BLaER1 treated with 17β-estradiol and CSF1 and Interleukin-3, amounts not matched to agents 10 nM and 100 nM (cell line): ENCODE results near the gene PTPRT.

ENCODE experiments used
- H3K27ac ChIP-seq, 11 experiments: shearing (Covaris generic); formaldehyde crosslinking; 2 replicates each; pipeline ENCODE4 v1.8.1; 2022
- H3K27me3 ChIP-seq, 11 experiments: shearing (Covaris generic); formaldehyde crosslinking; 2 replicates each; pipeline ENCODE4 v1.8.1; 2022
- H3K36me3 ChIP-seq, 11 experiments: shearing (Covaris generic); formaldehyde crosslinking; 2 replicates each; pipeline ENCODE4 v1.8.1; 2022
- H3K4me1 ChIP-seq, 10 experiments: shearing (Covaris generic); formaldehyde crosslinking; 2 replicates each; pipeline ENCODE4 v1.8.1; 2022
- H3K4me2 ChIP-seq, 11 experiments: shearing (Covaris generic); formaldehyde crosslinking; 2 replicates each; pipeline ENCODE4 v1.8.1; 2022
- H3K4me3 ChIP-seq, 10 experiments: shearing (Covaris generic); formaldehyde crosslinking; 2 replicates each; pipeline ENCODE4 v1.8.1; 2022
- H3K9ac ChIP-seq, 11 experiments: shearing (Covaris generic); formaldehyde crosslinking; 2 replicates each; pipeline ENCODE4 v1.8.1; 2022
- H3K9me3 ChIP-seq, 11 experiments: shearing (Covaris generic); formaldehyde crosslinking; replicated peaks in 1 of 11; 2 replicates each; pipeline ENCODE4 v1.8.1; 2022
- H4K20me1 ChIP-seq, 11 experiments: shearing (Covaris generic); formaldehyde crosslinking; 2 replicates each; pipeline ENCODE4 v1.8.1; 2022
- Cebpa-rat ChIP-seq, 11 experiments: shearing (Covaris generic); IDR thresholded peaks; 2 replicates each; pipeline ENCODE4 v1.8.1; 2022

The PTPRT gene

GRCh38 chr20:42945234-42945994 lies 244.3 kb downstream of the PTPRT start:
- Histone ChIP-seq H3K27me3 (no peaks in the 10 kb centered on the region), H3K9me3 (peaks cover 0 to 8% (median 0%) of the 10 kb centered on the region in 11 experiments; a peak in 2 of 22 replicates), H3K4me1 (no peaks in the 10 kb centered on the region), H3K27ac (no peak overlapping the region), H3K36me3 (no peaks in the 10 kb centered on the region), H4K20me1 (no peaks in the 10 kb centered on the region), H3K4me2 (no peak overlapping the region), H3K9ac (no peak overlapping the region), H3K4me3 (no peak overlapping the region)
- peak in 4 of 11 experiments; percentile 5 to 63 (median 28); a peak in 3 of 22 replicates for TF ChIP-seq Cebpa-rat (IDR thresholded peaks at IDR 0.05)

DNA sequence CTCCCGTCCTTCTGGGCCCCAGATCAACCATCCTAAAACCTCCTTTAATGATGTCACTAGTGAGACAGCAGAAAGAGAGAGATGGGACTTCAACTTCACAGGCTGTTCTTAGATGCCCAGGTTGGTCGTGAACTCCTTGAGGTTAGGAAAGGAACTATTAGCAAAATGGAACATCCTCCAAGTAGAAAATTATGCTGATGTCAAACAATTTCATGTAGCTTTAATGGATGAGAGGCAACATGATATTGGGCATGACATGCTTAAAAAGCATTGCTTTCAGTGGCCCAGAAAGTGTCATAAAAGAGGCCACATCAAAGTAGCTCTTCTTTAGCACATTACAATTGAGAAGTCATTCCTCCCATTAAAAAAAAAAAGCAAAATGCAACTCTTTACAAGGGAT lies 248.1 kb downstream of the PTPRT start:
- Histone ChIP-seq H3K4me3 (no peak overlapping the region), H3K4me2 (no peak overlapping the region), H3K27me3 (no peaks in the 10 kb centered on the region), H3K36me3 (no peaks in the 10 kb centered on the region), H3K9ac (no peak overlapping the region), H4K20me1 (no peaks in the 10 kb centered on the region), H3K9me3 (no peaks in the 10 kb centered on the region), H3K27ac (no peak overlapping the region), H3K4me1 (no peaks in the 10 kb centered on the region)
- no peak for TF ChIP-seq Cebpa-rat (IDR thresholded peaks at IDR 0.05)

GRCh38 chr20:42938441-42939205 lies 251.1 kb downstream of the PTPRT start:
- H3K9ac ChIP-seq = no peak overlapping the region
- no peak overlapping the region for H3K4me2 ChIP-seq

DNA sequence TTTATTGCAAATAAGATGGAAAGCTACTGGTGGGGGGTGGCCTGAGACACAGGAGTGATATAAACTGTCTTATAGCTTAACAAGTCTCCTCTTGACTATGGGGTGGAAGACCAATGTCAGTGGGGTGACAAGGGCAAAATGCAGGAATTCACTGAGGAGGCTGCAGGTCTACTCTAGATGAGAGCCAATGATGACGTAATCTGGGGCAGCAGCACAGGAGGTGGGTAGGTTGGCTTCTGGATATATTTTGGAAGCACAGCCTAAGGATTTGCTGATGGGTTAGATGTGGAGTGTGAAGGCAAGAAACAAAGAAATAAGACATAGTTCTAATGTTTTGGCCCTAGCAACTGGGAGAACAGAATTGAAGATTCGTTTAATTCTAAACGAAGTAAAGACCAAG lies 253.2 kb downstream of the PTPRT start:
- no peak; a peak in 1 of 22 replicates for TF ChIP-seq Cebpa-rat (IDR thresholded peaks at IDR 0.05)
- Histone ChIP-seq H3K9me3 (no peaks in the 10 kb centered on the region), H3K27me3 (no peaks in the 10 kb centered on the region), H3K36me3 (no peaks in the 10 kb centered on the region), H3K4me1 (no peaks in the 10 kb centered on the region), H3K9ac (no peak overlapping the region), H3K27ac (no peak overlapping the region), H3K4me3 (no peak overlapping the region), H4K20me1 (no peaks in the 10 kb centered on the region), H3K4me2 (no peak overlapping the region)

More at GRCh38 chr20:42938441-42939205, 251.1 kb downstream of the PTPRT start:
- TF ChIP-seq Cebpa-rat (IDR thresholded peaks at IDR 0.05) = no peak
- Histone ChIP-seq H3K27ac (no peak overlapping the region), H3K4me1 (no peaks in the 10 kb centered on the region), H3K4me3 (no peak overlapping the region), H3K9me3 (no peaks in the 10 kb centered on the region), H3K36me3 (no peaks in the 10 kb centered on the region), H3K27me3 (no peaks in the 10 kb centered on the region), H4K20me1 (no peaks in the 10 kb centered on the region)

DNA sequence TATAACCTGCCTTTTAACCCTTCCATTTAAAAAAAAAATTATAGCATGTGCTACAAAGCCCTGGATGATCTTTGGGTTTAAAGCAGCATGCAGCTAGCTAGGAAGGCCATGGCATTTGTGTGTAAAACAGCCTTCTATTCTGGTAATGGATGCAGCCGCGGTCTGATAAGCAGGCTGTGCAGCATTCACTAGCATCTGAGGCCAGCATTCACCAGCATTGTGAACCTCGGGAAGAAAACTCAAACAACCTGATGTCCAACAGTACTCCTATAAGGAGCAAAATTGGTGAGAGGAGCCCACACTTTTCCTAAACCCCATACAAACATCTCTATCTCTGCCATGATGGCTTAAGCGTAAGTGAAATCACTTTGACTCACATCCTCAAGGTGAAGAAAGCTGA lies 265.5 kb downstream of the PTPRT start:
- H4K20me1 ChIP-seq = no peaks in the 10 kb centered on the region
- H3K27me3 ChIP-seq = no peaks in the 10 kb centered on the region
- TF ChIP-seq Cebpa-rat (IDR thresholded peaks at IDR 0.05) = no peak
- no peak overlapping the region for H3K4me3 ChIP-seq
- H3K4me2 ChIP-seq = no peak overlapping the region
- no peaks in the 10 kb centered on the region for H3K36me3 ChIP-seq
- H3K4me1 ChIP-seq = no peaks in the 10 kb centered on the region
- no peak overlapping the region for H3K27ac ChIP-seq
- H3K9ac ChIP-seq = no peak overlapping the region
- no peaks in the 10 kb centered on the region for H3K9me3 ChIP-seq

DNA sequence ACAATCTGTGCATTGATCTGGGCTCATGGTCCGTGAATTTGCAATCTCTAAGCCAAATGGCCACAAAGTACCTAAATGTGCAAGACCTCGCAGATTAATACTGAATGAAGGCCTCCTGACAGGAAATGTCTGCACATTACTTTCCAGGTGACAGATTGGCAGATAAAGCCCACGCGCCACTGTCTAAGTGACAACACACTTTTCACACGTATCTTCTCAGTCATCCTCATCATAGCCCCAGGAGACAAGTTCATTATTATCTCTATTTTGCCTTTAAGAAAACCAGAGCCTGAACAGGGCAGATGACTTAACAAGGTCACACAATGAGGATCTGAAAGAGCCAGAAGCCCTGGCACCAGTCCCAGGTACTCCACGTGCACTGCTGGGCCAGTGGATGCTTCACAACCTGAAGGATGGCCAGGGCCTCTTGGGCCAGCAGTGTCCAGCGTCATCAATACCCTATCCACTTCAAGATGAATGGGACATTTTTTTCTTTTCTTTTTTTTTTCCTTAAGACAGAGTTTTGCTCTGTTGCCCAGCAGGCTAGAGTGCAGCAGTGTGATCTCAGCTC lies 266.3 kb downstream of the PTPRT start:
- Histone ChIP-seq H4K20me1 (no peaks in the 10 kb centered on the region), H3K4me3 (no peak overlapping the region), H3K9ac (no peak overlapping the region), H3K4me1 (no peaks in the 10 kb centered on the region), H3K27me3 (no peaks in the 10 kb centered on the region), H3K4me2 (no peak overlapping the region), H3K9me3 (no peaks in the 10 kb centered on the region), H3K27ac (no peak overlapping the region), H3K36me3 (no peaks in the 10 kb centered on the region)
- TF ChIP-seq Cebpa-rat (IDR thresholded peaks at IDR 0.05) = no peak

DNA sequence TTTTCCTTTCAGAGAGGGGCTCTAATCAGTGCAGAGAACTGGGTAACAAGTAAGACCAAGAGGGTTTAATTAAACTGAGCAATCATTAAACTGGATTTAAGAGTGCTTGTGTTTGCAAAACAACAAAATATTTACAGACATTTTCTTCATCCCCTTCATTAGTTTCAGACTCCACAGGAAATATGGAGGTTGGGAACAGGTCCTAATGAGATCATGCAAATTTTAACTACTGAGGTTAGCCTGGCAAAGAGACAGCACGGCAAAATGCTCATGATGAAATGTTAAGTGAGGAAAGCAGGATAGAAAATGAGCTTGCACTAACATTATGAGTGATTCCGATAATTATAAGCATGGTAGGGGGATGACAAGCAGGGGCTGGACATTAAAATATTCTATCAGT lies 268.9 kb downstream of the PTPRT start:
- Histone ChIP-seq H3K27ac (no peak overlapping the region), H3K9me3 (peaks cover 0 to 6% (median 0%) of the 10 kb centered on the region in 11 experiments; a peak in 2 of 22 replicates), H3K4me3 (no peak overlapping the region), H3K4me1 (no peaks in the 10 kb centered on the region), H3K9ac (no peak overlapping the region), H3K27me3 (no peaks in the 10 kb centered on the region), H3K4me2 (no peak overlapping the region), H4K20me1 (no peaks in the 10 kb centered on the region), H3K36me3 (no peaks in the 10 kb centered on the region)
- TF ChIP-seq Cebpa-rat (IDR thresholded peaks at IDR 0.05) = no peak

DNA sequence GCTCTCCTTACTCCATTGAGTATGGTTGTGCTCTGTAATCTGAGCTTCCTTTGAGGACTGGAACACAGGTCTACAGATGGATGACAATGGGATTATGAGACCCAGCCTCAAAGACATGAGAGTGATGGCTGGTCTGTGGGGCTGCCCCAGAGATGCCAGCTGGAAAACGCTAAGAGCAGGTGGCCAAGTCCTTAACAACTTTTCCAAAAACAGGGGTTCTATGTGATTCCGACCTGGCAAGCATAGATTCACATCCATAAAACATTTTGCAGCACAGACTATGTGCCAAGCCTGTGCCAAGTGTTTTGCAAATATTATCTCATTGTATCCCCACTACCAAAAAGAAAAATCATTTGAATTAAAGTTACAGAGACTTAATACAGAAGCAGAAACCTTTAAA lies 270.4 kb downstream of the PTPRT start:
- Histone ChIP-seq H4K20me1 (no peaks in the 10 kb centered on the region), H3K4me2 (no peak overlapping the region), H3K27me3 (no peaks in the 10 kb centered on the region), H3K4me3 (no peak overlapping the region), H3K4me1 (no peaks in the 10 kb centered on the region), H3K9ac (no peak overlapping the region), H3K9me3 (peaks cover 0 to 6% (median 0%) of the 10 kb centered on the region in 11 experiments; a peak in 2 of 22 replicates), H3K36me3 (no peaks in the 10 kb centered on the region), H3K27ac (no peak overlapping the region)
- no peak for TF ChIP-seq Cebpa-rat (IDR thresholded peaks at IDR 0.05)

DNA sequence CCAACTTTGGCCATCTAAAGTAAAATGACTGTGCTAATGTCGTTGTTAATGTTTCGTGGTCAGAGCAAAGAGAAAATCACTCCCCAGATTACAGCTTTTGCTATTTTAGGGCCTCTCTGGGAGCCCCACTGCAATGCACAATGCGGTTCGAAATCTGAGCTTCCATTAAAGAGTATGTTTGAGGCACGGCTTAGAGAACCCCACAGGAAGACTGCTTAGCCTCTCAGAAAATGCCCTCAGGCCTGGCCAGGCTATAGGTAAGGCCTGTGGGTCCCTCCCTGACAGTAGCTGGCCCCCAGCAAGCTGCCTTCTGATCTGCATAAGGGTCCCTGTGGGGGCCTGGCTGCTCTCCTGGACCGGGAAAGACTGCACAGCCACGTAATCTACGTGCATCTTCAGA lies 274.6 kb downstream of the PTPRT start:
- Histone ChIP-seq H3K4me1 (no peaks in the 10 kb centered on the region), H3K36me3 (no peaks in the 10 kb centered on the region), H3K9ac (no peak overlapping the region), H4K20me1 (no peaks in the 10 kb centered on the region), H3K4me3 (no peak overlapping the region), H3K4me2 (no peak overlapping the region), H3K27ac (no peak overlapping the region), H3K27me3 (no peaks in the 10 kb centered on the region), H3K9me3 (peaks cover 0 to 7% (median 0%) of the 10 kb centered on the region in 11 experiments; a peak in 3 of 22 replicates)
- TF ChIP-seq Cebpa-rat (IDR thresholded peaks at IDR 0.05) = no peak
